A673 (cell line): ENCODE data around the gene A4GNT.

Experiments
- CTCF ChIP-seq: fragments of 300-800, 200-600 bp; sonication (generic); conservative IDR thresholded peaks from 2 replicates; pipeline ENCODE4 v1.5.1; 2017; ENCODE audit warnings: low read depth, mild to moderate bottlenecking, antibody characterized with exemption, low read length, moderate library complexity, mixed read lengths
- EZH2 ChIP-seq: fragments of 200-600 bp; sonication (generic); IDR thresholded peaks from 2 replicates; pipeline ENCODE4 v1.6.1; 2017; ENCODE audit warnings: borderline replicate concordance, low read depth, mild to moderate bottlenecking, mixed read lengths, antibody characterized with exemption, low read length; ENCODE audit not compliant: poor library complexity, severe bottlenecking

- TF ChIP-seq CTCF, result no peak
- TF ChIP-seq EZH2, result no peak
Measured at GRCh38 chr3:138114431-138114918, 17.7 kb downstream of the A4GNT start.
